GM19351 (cell line): ENCODE results near the gene TSEN2.
"Not testable (repeated sequence)": the region's sequence is repeated elsewhere in the genome, so short reads cannot be mapped to it uniquely, and the experiment has no call there.

Experiments
- ATAC-seq: cut with Tn5 transposase; IDR thresholded peaks from one replicate; pipeline ENCODE4 v1.9.1; 2021; ENCODE audit warnings: mild to moderate bottlenecking, moderate library complexity; ENCODE audit not compliant: unreplicated experiment

The TSEN2 gene

DNA sequence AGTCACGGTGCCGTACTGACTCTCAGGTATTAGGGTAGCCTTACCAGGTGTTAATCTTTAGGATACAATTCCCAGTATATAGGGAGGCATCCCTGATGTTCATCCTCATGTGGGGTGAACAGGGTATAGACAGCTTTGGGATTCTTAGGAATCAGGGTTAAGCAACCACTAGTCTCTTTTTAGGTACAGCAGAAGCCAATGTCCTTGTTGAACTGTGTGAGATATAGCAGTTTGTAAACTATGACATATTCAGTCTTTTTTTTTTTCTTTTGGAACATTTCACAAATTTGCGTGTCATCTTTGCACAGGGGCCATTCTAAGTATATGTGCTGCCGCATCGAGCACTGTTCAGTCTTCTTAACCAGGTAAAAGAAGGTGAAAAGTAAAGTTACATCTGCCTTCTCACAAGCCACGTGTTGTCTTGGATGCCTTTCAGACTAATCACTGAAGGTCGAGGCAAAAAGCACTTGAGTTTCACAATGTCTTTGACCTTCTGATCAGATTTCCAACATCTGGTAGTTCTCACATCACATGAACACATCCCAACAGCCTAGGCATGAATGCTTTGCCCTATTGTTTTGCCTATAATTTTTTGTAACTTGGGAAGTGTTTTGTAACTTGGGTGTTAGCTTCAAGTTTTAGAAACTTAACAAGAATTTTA is 17.2 kb downstream of the TSEN2 start:
- no peak for ATAC-seq

DNA sequence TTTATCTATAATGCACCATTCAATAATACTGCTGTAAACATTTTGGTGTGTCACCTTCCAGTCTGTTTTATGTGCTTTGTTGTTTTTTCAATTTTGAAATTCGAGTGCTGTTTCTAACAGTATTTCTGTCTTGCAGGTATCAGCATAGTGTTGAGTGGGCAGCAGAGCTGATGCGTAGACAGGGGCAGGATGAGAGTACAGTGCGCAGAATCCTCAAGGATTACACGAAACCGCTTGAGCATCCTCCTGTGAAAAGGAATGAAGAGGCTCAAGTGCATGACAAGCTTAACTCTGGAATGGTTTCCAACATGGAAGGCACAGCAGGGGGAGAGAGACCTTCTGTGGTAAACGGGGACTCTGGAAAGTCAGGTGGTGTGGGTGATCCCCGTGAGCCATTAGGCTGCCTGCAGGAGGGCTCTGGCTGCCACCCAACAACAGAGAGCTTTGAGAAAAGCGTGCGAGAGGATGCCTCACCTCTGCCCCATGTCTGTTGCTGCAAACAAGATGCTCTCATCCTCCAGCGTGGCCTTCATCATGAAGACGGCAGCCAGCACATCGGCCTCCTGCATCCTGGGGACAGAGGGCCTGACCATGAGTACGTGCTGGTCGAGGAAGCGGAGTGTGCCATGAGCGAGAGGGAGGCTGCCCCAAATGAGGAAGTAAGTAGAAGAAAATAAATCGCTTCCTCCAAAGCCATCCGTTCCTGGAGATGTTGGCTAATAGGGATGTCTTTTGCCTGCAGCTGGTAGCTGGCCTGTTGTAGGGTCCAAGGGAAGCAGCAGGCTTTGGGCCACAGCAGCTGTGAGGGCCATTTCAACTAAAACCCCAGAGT is 19.1 kb downstream of the TSEN2 start:
- ATAC-seq = no peak

DNA sequence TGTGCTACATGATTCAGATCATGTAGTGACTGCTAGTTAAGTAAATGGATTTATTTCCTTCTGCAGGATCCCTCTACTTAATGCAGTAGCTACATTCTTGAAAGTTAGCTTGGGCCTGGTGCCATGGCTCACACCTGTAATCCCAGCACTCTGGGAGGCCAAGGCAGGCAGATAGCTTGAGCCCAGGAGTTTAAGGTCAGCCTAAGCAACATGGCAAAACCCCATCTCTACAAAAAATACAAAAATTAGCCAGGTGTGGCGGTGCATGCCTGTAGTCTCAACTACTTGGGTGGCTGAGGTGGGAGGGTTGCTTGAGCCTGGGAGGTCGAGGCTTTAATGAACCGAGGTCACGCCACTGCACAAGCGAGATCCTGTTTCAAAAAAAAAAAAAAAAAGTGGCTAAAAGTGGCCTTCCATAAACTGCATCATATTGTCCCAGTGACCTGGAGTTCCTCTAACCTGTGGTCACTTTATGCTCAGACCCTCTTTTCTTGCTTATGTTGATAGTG is 22.0 kb downstream of the TSEN2 start:
- ATAC-seq = no peak

DNA sequence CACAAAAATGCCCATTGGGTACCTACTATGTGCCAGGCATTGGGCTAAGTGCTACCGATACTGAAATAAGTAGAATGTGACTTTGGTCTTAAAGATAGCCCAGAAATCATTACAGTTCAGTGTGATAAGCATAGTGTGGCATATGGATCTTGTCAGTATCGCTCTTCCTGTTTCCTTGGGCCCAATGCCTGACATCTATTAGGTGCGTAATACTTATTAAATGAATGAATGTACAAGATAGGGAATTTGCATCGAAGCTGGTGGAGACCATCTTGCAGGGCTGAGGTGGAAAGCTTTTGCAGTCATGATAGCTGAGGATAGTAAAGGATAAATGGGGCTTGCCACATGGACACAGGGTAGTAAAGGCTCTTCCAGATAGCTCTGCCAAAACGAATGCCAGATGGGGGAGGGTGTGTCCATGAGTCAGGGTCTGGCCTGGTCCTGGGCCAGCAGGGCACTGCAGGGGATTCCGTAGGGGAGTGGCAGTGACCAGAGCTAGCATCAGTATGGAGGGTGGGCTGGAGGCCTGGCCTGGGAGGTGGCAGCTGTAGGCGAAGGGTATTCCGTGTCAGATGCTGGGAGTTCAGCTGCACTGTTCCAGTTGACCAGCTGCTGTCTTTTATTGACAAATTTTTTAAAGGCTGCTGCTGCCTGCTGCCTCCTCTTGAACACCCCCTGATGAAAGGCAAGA is 23.5 kb downstream of the TSEN2 start:
- no peak for ATAC-seq

DNA sequence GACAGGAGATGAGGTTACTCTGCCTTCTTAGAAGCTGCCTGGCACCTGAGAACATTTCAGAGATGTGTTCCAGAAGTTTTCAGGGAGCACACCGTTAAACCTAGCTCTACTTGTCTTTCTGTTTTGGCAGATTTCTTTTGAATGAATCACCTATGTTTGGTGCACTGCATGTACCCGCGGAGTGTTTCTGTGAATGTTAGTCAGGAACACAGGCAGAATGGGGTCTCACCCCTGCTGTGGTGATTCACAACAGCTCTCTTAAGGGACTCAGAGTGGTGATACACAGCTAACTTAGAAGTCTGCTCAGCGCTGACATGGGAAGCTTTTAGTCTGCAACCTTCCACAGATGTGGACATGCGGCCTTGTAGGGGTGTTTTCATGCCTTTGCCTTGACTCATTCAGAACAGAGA is 24.0 kb downstream of the TSEN2 start:
- no peak for ATAC-seq

DNA sequence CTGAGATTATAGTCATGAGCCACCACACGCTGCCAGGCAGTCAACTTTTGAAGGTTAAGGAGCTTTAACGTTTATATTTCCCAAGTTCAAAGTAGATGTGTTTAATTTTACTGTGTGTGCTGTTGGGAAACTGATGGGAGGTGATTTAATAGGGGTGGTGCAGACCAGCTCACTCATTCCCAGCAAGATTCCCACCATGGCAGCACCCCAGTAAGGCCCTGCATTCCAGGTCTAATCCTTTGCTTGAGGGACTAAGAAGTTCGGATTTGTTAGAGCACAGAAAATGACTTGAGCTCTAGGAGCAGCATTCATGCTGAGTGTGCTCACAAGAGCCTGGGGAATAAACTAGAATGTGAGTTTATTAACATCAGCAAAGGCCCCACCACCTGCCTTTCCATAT is 25.2 kb downstream of the TSEN2 start:
- ATAC-seq = no peak

DNA sequence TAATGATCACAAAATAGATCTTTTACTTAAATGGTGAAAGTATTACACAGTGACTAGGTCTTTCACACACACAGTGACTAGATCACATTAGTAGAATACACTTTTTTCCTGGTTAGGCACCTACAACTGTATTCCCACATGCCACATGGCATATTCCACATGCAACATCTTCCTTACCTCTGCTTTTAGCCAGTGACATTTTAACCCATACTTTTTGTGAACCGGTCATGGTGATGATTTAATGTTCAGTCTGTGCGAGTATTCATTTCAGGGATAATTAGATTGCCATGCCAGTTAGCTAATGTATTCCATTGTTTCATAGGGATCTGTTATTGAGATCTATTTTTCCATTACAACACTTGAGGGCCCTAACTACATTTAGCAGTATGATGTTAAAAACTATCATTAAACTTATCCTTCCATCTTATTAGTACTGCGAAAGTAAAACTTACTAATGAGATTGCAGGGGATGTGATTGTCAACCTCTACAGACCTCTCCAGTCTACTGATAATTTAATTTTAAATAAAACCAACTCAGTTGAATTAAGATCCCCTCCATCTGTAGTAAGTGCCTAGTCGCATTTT is 28.3 kb downstream of the TSEN2 start:
- ATAC-seq = no peak

DNA sequence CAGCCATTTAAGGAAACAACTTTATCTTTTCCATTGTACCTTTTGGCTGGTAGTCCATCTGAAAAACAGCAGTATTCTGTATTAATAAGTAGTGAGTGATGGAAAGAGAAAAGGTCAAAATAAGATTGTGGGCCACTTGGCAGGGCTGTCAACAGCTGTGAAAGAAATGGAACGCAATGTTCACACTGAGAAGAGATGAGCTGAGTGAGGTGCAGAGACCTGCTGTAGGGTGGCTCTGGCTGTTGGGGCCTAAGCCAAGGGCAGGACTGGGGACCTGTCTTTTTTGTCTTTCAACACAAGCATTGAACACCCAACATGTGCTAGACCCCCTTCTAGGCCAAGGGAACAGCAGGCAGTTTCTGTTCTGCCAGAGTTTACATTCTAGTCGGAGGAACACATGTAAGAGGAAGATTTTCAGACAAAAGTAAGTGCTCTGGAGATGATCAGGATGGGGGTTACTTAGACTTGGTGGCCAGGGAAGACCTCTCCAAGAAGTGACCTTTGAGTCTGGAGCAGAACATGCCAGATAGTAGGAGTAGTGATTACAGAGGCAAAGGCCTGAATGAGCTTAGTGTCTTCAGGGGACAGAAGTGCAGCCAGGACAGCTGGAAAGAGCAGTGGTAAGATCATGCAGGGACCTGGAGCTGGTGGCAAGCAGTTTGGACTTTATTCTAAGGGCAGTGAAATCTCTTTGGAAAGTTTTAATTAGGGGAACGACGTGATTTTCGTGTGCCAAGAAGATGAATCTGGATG is 29.6 kb downstream of the TSEN2 start:
- no peak for ATAC-seq

DNA sequence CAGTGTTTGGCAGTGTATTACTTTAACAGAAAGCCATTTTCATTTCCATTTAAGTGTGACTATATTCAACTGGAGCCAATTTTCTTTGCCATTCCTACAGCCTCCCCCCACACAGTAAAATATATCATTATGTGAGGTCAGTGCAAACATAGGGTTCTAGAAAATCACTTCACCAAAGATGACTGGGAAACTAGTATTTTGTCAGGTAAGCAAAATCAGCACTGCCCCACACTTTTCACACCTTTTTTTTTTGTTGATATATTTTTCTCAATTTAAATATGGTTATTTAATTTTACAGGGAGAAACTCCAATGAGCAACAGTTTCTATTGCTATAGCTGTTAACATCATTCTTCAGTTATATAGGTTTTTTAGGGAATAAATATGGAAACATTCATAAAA is 31.4 kb downstream of the TSEN2 start:
- no peak for ATAC-seq

DNA sequence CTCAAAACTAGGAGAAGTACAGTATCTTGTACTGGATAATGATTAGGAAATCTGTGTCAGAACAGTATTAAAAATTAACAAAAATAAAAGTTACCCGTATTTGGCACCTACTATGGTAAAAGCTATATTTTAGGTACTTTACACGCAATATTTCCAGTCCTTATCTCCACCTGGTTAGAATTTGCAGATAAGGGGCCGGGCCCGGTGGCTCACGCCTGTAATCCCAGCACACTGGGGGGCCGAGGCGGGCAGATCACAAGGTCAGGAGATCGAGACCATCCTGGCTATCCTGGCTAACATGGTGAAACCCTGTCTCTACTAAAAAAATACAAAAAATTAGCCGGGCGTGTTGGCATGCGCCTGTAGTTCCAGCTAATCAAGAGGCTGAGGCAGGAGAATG is 32.6 kb downstream of the TSEN2 start:
- no peak for ATAC-seq

DNA sequence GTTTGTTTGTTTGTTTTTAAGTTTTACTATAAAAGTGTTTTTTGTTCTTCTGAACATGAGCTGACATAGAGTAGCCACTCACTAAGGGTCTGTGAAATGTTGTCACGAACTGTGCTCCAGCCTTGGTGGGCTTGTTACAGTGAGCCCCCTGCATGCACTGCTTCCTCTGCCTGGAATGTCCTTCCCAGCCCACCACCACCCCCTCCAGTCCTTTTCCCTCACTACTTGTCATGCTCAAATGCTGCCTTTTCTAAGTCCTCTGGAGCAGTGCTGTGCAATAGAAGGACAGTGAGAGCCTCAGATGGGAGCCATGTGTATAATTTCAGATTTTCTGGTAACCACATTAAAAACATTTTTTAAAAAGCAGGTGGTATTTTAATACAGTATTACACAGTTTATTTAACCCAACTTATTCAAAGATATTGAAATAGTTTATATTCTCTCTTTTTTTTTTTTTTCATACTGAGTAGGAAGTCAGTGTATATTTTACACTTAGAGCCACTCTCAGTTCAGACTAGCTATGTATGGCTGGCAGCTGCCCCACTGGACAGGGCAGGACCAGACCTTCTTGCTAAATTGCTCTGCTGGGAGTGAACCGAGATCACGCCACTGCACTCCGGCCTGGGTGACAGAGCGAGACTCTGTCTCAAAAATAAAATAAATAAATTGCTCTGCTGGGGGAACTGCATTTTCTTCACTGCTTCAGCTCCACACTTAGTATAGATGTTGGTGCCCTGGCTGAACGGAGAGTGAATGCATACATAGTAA is 34.2 kb downstream of the TSEN2 start:
- ATAC-seq = no peak

DNA sequence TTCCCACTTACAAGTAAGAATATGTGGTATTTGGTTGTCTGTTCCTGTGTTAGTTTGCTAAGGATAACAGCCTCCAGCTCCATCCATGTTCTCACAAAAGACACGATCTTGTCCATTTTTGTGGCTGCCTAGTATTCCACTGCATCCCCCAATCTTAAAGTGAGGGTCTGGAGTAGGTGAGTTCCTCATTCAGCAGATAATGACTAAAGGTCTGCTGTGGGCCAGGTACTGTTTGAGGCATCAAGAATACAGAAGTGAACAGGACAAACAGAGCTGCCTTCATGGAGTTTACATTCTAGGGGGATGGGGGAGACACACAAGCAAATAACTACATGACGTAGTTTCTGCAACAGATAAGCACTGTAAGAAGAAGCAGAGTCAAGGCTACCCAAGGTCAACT is 36.7 kb downstream of the TSEN2 start:
- no peak for ATAC-seq

DNA sequence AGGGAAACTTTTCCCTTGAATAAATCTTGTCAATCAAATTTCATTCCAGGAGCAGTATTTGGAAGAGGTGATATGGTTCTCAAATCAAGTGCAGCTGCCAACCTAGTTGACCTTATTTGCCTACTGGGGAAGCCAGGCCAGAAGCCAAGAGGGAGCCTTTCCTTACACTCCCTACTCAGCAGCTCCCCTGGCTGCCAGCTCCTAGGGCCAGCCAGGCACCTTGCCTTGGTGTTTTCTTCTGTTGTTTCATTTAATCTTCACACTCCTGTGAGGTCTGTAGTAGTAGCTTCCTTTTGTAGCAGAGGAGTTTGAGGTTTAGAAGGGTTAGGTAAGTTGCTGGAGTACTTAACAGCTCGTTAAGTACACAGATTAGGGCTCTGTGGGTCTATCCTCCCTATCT is 38.4 kb downstream of the TSEN2 start:
- ATAC-seq = no peak

DNA sequence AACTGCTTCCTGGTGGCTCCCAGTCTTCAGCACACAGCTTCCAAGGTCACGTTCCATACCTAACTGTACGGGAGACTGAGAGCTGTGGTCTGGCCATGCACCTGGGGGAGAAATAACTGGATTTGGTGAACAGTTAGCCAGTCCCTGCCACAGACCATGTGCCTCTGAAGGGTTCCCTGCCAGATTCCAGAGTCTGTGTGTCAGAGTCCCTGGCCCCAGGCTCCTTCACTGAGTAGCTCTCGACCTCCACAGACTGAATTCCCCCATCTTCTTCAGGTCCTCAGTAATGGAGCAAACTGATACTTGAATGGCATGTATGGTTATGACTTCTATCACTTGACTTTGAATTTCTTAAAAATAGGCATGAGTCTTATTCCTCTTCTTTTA is 43.5 kb downstream of the TSEN2 start:
- no peak for ATAC-seq

DNA sequence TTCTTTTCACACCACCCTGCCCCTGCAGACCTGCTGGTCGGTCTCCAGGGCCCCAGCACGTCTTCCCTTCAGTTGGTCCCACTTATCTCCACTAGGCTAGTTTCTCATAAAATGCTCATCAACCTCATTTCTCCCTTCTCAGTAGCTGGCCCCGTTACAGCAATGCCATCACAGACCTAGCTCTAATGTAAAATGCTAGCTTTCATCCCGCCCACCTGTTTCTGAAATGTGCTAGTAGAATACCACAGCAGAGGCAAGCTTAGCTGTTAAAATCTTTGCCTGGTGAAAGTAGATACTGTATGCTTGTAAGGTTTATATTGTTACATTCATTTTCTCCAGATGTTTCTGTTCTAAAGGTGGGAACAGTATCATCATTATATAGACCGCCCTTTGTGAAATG is 47.9 kb downstream of the TSEN2 start:
- ATAC-seq = no peak

DNA sequence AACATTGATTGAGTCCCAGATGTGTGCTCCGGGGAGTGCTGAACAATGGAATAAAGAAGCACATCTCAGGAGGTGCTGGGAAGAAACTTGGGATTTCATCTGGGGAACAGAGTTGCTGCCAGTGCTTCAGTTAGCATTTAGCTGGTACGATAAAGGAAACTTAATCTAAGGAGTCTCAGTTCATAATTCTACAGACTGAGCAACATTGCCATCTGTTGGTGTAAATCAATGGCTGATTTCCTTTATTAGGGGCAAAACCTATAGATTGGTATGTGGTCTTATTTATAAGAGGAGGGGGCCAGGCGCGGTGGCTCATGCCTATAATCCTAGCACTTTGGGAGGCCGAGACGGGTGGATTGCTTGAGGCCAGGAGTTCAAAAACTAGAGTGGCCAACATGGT is 52.1 kb downstream of the TSEN2 start:
- no peak for ATAC-seq

DNA sequence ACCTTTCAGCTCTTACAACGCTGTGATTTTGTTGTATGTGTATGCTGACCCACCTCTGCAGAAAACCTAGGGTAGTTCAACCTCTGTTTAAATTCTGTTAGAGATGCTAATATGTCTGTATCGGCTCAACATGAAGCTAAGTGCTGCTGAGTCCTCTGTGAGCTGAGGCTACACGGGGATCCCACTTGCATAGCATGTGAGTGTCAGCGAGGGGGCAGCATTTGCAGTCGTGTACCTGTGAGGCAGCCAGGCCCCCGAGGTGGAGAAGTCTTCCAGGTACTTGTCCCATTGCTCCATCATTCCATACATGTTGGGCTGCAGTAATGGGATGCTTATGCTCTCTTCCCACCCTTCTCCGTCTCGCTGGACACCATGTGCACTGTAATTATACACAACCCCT is 57.3 kb downstream of the TSEN2 start:
- ATAC-seq = no peak

DNA sequence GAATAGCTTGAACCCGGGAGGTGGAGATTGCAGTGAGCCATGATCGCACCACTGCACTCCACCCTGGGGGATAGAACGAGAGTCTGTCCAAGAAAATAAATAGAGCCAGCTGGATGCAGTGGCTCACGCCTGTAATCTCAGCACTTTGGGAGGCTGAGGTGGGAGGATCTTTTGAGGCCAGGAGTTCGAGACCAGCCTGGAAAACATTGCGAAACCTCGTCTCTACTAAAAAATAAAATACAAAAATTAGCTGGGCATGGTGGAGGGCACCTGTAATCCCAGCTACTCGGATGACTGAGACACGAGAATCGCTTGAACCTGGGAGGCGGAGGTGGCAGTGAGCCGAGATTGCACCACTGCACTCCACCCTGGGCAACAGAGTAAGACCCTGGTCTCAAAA is 59.2 kb downstream of the TSEN2 start:
- not testable (repeated sequence) for ATAC-seq

DNA sequence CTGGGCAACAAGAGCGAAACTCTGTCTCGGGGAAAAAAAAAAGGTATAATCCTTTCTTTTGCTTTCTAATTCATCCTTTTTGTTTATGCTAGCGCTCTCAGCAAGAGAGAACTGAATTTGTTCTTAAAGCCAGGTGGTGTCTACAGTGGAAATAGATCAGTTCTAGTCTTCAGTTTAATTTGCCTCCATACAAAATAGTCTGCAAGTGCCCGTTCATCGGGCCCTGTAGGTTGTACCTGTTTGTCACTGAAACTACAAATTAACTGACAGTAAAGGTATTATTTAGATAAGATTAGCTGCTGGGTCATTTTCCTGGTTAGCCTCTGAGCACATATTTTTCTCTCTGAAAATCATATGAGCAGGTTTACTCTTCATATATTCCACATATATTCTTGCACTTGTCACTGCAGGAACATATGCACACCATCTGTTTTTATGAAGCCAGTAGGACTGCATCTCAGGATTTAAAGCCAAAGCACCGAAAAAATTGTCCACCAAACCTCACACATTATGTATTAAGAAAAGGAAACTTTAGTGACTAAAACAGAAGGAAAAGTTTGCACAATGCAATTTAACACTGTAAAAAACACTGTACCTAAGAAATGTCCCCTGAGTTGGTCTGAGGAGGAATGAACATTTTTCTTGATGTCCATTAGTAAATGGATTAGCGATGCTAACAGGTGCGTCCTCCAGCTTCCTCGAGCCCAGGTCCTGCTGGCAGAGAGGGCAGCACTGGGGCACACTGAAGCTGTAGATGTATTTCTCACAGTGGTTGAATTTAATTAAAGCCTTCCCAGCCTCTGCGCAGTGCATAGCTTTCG is 60.6 kb downstream of the TSEN2 start:
- ATAC-seq = no peak
